Neural cell (in vitro differentiated cells): Measurements from ENCODE around the gene TADA2B. TPM values are rescaled to one million over a fixed set of nuclear protein-coding genes. Genes with fewer than 3 reads are reported as not detected.

ENCODE experiments used
- H2AFZ ChIP-seq: fragments of 200-600, 300-800 bp; sonication (generic), shearing (Covaris generic); 2 replicates; pipeline ENCODE4 v1.6.0; 2014; ENCODE audit warnings: low read depth, mild to moderate bottlenecking, antibody characterized with exemption, low read length, moderate library complexity
- H3F3A ChIP-seq: fragments of 200-600 bp; shearing (Covaris generic); 2 replicates; pipeline ENCODE4 v1.6.1; 2016; ENCODE audit warnings: mild to moderate bottlenecking, moderate library complexity, mixed read lengths, antibody characterized with exemption, low read length; ENCODE audit not compliant: insufficient read depth, poor library complexity, severe bottlenecking
- H3K27ac ChIP-seq: fragments of 200-600, 300-800 bp; sonication (generic), shearing (Covaris generic); 2 replicates; pipeline ENCODE4 v1.5.1; 2014; ENCODE audit warnings: mild to moderate bottlenecking, low read length, moderate library complexity
- H3K27me3 ChIP-seq: fragments of 300-800, 200-600 bp; sonication (generic), shearing (Covaris generic); 2 replicates; pipeline ENCODE4 v1.6.0; 2014; ENCODE audit warnings: mild to moderate bottlenecking, low read depth, low read length, moderate library complexity; ENCODE audit not compliant: insufficient read depth
- H3K36me3 ChIP-seq: fragments of 300-800, 200-600 bp; sonication (generic), shearing (Covaris generic); 2 replicates; pipeline ENCODE4 v1.5.1; 2014; ENCODE audit warnings: mild to moderate bottlenecking, antibody characterized with exemption, low read length, moderate library complexity; ENCODE audit not compliant: insufficient read depth
- H3K4me2 ChIP-seq: fragments of 300-800, 200-600 bp; sonication (generic), shearing (Covaris generic); 2 replicates; pipeline ENCODE4 v1.6.0; 2014; ENCODE audit warnings: mild to moderate bottlenecking, low read length
- H3K4me3 ChIP-seq: fragments of 300-800, 200-600 bp; sonication (generic), shearing (Covaris generic); 2 replicates; pipeline ENCODE4 v1.5.1; 2014; ENCODE audit warnings: mild to moderate bottlenecking, low read length, moderate library complexity
- H3K79me2 ChIP-seq: fragments of 200-600 bp; shearing (Covaris generic); replicated peaks from 2 replicates; pipeline ENCODE4 v1.6.0; 2014; ENCODE audit warnings: mild to moderate bottlenecking, low read length, moderate library complexity; ENCODE audit not compliant: insufficient read depth
- H3K9ac ChIP-seq: fragments of 300-800, 200-600 bp; sonication (generic), shearing (Covaris generic); 2 replicates; pipeline ENCODE4 v1.6.1; 2016; ENCODE audit warnings: mild to moderate bottlenecking, low read length, mixed read lengths
- H3K9me2 ChIP-seq: fragments of 200-600 bp; shearing (Covaris generic); 2 replicates; pipeline ENCODE4 v1.6.1; 2016; ENCODE audit warnings: mild to moderate bottlenecking, low read length, mixed read lengths; ENCODE audit not compliant: insufficient read depth
- H3K9me3 ChIP-seq: fragments of 200-600, 300-800 bp; sonication (generic), shearing (Covaris generic); 2 replicates; pipeline ENCODE4 v1.6.1; 2016; ENCODE audit warnings: mild to moderate bottlenecking, mixed run types, low read length, moderate library complexity, mixed read lengths
- H4K20me1 ChIP-seq: fragments of 200-600 bp; shearing (Covaris generic); 2 replicates; pipeline ENCODE4 v1.6.1; 2016; ENCODE audit warnings: mild to moderate bottlenecking, mixed run types; ENCODE audit not compliant: insufficient read depth
- EP300 ChIP-seq: fragments of 450-650 bp; conservative IDR thresholded peaks from 2 replicates; pipeline ENCODE4 v1.6.1; 2014; ENCODE audit warnings: antibody characterized with exemption, mild to moderate bottlenecking, moderate library complexity; ENCODE audit not compliant: poor library complexity, severe bottlenecking
- EZH2 ChIP-seq: fragments of 200-600, 300-800 bp; shearing (Covaris generic), sonication (generic); IDR thresholded peaks from 2 replicates; pipeline ENCODE4 v1.6.1; 2014; ENCODE audit warnings: antibody characterized with exemption, low read length, borderline replicate concordance, mild to moderate bottlenecking; ENCODE audit not compliant: insufficient read depth, poor library complexity, severe bottlenecking
- MXI1 ChIP-seq: fragments of 450-650 bp; conservative IDR thresholded peaks from 2 replicates; pipeline ENCODE4 v1.6.1; 2014; ENCODE audit warnings: antibody characterized with exemption, mild to moderate bottlenecking; ENCODE audit not compliant: poor library complexity, severe bottlenecking
- POLR2AphosphoS5 ChIP-seq: IDR thresholded peaks from 2 replicates; pipeline ENCODE4 v1.6.1; 2012
- RAD21 ChIP-seq: fragments of 450-650 bp; conservative IDR thresholded peaks from 2 replicates; pipeline ENCODE4 v1.6.1; 2014; ENCODE audit warnings: antibody characterized with exemption, mild to moderate bottlenecking, moderate library complexity
- SMC3 ChIP-seq: fragments of 450-650 bp; conservative IDR thresholded peaks from 2 replicates; pipeline ENCODE4 v1.6.1; 2014; ENCODE audit warnings: antibody characterized with exemption, mild to moderate bottlenecking, moderate library complexity; ENCODE audit not compliant: poor library complexity
- TAF1 ChIP-seq: IDR thresholded peaks from 2 replicates; pipeline ENCODE4 v1.6.1; 2012; ENCODE audit warnings: low read depth
- polyA plus RNA-seq: library from polyadenylated mRNA; depleted of rRNA; stranded (reverse); fragments of >200 nt; gene quantifications from 2 replicates; pipeline ENCODE4 v1.2.3, GENCODE V29; 2014
- TF ChIP-seq, protein P1 (sequence below): IDR thresholded peaks from 2 replicates; pipeline ENCODE4 v1.6.1; 2012; ENCODE audit warnings: borderline replicate concordance
- TF ChIP-seq, protein P2 (sequence below): fragments of 450-650 bp; IDR thresholded peaks from 2 replicates; pipeline ENCODE4 v1.5.1; 2014; ENCODE audit warnings: antibody characterized with exemption, mild to moderate bottlenecking, moderate library complexity; ENCODE audit not compliant: poor library complexity, severe bottlenecking

The TADA2B gene
- polyA plus RNA-seq, 1 donor from 2014 or later, result 13.9 TPM

DNA sequence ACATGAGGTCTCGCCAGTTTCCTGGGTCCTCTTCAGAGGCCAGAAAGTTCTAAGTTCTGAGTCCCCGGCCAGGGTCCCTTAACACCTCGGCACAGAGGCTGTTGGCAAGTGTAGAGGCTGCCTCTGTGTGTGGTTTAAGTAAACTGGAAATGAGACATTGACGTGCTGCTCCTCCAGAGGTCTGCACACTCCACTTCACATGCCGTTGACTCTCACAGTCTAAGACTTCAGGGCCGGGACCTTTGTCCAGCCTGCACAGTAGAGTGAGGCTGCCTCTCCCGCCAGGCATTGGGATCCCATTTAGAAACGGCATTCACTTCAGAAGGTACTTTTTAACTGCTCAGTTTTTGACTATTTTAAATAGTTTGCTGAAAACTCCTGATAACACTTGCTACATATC is 10.6 kb upstream of the TADA2B start:
- H3K79me2 ChIP-seq, result no peaks in the 10 kb centered on the region
- no peak overlapping the region for H3K27ac ChIP-seq
- no peaks in the 10 kb centered on the region for H3K9me3 ChIP-seq
- no peaks in the 10 kb centered on the region for H3F3A ChIP-seq
- H3K9ac ChIP-seq, result no peak overlapping the region
- H3K9me2 ChIP-seq, result no peaks in the 10 kb centered on the region
- no peak overlapping the region for H2AFZ ChIP-seq
- no peaks in the 10 kb centered on the region for H3K27me3 ChIP-seq
- TF ChIP-seq EP300 (no peak), POLR2AphosphoS5 (no peak), MXI1 (no peak), RAD21 (no peak), TAF1 (no peak), EZH2 (no peak), SMC3 (no peak)
- TF ChIP-seq, protein P1, sequence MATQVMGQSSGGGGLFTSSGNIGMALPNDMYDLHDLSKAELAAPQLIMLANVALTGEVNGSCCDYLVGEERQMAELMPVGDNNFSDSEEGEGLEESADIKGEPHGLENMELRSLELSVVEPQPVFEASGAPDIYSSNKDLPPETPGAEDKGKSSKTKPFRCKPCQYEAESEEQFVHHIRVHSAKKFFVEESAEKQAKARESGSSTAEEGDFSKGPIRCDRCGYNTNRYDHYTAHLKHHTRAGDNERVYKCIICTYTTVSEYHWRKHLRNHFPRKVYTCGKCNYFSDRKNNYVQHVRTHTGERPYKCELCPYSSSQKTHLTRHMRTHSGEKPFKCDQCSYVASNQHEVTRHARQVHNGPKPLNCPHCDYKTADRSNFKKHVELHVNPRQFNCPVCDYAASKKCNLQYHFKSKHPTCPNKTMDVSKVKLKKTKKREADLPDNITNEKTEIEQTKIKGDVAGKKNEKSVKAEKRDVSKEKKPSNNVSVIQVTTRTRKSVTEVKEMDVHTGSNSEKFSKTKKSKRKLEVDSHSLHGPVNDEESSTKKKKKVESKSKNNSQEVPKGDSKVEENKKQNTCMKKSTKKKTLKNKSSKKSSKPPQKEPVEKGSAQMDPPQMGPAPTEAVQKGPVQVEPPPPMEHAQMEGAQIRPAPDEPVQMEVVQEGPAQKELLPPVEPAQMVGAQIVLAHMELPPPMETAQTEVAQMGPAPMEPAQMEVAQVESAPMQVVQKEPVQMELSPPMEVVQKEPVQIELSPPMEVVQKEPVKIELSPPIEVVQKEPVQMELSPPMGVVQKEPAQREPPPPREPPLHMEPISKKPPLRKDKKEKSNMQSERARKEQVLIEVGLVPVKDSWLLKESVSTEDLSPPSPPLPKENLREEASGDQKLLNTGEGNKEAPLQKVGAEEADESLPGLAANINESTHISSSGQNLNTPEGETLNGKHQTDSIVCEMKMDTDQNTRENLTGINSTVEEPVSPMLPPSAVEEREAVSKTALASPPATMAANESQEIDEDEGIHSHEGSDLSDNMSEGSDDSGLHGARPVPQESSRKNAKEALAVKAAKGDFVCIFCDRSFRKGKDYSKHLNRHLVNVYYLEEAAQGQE, result no peak
- TF ChIP-seq, protein P2, sequence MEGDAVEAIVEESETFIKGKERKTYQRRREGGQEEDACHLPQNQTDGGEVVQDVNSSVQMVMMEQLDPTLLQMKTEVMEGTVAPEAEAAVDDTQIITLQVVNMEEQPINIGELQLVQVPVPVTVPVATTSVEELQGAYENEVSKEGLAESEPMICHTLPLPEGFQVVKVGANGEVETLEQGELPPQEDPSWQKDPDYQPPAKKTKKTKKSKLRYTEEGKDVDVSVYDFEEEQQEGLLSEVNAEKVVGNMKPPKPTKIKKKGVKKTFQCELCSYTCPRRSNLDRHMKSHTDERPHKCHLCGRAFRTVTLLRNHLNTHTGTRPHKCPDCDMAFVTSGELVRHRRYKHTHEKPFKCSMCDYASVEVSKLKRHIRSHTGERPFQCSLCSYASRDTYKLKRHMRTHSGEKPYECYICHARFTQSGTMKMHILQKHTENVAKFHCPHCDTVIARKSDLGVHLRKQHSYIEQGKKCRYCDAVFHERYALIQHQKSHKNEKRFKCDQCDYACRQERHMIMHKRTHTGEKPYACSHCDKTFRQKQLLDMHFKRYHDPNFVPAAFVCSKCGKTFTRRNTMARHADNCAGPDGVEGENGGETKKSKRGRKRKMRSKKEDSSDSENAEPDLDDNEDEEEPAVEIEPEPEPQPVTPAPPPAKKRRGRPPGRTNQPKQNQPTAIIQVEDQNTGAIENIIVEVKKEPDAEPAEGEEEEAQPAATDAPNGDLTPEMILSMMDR, result no peak
- H3K4me3 ChIP-seq, result no peak overlapping the region
- no peak overlapping the region for H3K4me2 ChIP-seq
- H4K20me1 ChIP-seq, result no peaks in the 10 kb centered on the region
- no peaks in the 10 kb centered on the region for H3K36me3 ChIP-seq

DNA sequence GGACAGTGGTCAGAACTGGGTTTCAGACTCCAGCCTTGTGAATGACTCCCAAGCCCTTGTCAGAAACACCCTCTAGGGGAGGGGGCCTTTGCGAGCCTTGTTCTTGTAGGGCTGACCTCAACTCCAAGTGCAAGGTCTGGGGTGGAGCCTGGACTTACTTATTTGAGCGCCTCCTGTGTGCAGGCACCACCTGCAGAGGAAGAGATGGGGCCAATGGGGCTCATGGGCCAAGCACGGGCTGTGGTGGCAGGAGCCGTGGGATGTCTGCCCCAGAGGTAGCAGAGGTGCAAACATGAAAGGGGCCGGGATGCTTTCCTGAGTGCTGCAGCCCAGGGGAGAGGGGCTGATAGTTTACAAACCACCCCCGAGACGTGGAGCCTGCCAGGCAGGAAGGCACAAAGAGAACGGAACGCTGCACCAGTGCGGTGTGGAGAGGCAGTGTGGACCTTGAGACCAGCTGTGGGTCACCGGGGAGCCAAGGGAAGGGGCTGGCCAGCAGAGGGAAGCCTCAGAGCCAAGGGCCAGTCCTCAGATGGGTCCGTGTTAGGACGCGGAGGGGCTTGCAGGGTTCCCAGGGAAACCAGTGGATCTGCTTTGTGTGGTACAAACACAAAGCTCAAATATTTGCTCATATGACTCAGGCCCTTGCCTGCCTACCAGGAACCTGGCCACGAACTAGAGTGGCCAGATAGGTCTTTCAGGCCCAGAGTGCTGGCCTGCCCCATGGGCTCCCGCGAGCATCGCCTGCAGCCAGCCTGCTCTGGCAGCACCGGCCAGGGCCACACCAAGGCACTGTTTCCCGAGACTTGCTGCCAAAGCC is 8.7 kb upstream of the TADA2B start:
- Histone ChIP-seq H3K36me3 (no peaks in the 10 kb centered on the region), H3K4me3 (no peak overlapping the region), H3K27ac (no peak overlapping the region), H4K20me1 (no peaks in the 10 kb centered on the region), H3K79me2 (no peaks in the 10 kb centered on the region), H3K27me3 (no peaks in the 10 kb centered on the region), H3F3A (no peaks in the 10 kb centered on the region), H2AFZ (no peak overlapping the region), H3K9me2 (no peaks in the 10 kb centered on the region), H3K4me2 (no peak overlapping the region), H3K9ac (no peak overlapping the region), H3K9me3 (no peaks in the 10 kb centered on the region)
- TF ChIP-seq TAF1 (no peak), EP300 (no peak), POLR2AphosphoS5 (no peak), SMC3 (no peak)
